ENCODE results near the gene MAP3K15. TPM values are rescaled to one million over a fixed set of nuclear protein-coding genes. Genes with fewer than 3 reads are reported as not detected.

MAP3K15 gene
- total RNA-seq, 1 donor from 2014 or later, result 0.49 TPM

DNA sequence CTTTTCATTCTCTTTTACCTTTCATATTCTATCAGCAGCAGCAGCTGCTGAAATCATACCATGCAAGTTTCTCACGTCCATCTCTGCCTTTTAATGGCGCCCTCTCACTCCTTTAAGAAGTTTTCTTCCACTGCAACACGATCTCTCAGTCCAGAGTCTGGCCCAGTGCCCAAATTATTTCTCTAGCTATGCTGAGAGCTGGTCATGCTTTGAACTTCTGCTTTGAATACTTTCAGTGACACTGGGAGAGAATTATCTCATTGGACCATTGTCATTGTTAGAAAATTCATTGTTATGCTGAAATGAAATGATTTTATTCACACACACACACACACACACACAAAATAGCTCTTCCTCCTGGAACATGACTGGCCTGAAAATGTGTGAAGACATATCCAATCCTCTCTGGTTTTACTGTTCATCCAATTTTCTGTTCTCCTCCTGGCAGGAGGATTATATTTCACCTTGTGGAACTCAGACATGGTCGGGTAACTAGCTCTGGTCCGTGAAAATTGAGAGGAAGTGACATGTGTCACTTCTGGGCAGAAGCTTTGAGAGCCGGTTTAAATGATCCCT lies 172.9 kb downstream of the MAP3K15 start:
- DNase-seq, result no peak

DNA sequence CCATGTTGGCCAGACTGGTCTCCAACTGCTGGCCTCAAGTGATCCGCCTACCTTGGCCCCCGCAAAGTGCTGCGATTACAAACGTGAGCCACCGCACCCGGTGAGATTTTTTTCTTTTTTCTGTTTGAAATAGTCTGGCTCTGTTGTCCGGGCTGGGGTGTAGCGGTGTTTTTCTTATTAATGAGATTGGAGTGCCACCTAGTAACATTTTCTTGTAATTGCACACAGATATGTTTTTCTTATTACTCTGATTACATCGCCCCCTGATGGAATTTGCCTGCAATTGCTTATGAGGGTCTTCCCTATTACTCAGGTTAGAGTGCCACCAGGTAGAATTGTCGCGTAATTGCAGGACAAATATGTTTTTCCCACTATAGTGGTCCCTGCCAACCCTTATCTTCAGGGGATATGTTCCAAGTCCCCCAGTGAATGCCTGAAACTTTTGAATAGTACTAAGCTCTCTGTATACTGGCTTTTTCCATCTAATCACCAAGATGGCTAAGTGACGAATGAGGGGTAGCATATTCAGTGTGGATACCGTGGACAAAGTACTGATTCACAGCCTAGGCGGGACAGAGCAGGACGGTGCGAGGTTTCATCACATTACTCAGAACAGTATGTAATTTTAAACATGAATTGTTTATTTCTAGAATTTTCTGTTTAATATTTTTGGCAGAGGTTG lies 180.2 kb downstream of the MAP3K15 start:
- DNase-seq, result no peak

GRCh38 chrX:19332983-19333382 lies 182.3 kb downstream of the MAP3K15 start:
- DNase-seq, result peak; percentile 26

GRCh38 chrX:19331831-19332230 lies 183.5 kb downstream of the MAP3K15 start:
- no peak for DNase-seq

DNA sequence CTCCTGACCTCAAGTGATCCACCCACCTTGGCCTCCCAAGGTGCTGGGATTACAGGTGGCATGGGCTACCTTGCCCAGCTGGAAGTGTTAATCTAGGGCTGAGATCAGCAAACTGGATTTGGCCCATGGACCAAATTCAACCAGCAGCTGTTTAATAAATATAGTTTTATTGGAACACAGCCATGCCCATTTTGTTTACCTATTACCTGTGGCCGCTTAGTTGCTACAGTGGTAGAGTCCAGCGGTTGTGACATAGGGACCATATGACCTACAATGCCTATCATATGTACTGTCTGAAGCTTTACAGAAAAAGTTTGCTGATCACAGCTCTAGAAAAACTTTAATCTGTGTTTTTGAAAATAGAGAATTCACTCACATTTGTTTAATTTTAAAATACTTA lies 188.7 kb downstream of the MAP3K15 start:
- no peak for DNase-seq

Small RNAs within 50 kb of the gene (small RNA-seq; reads per million reads assigned to genes)
- not detected for gene RF00019 (ENCODE audit: low replicate concordance)

Other genes with a start within 250 kb of the MAP3K15 start
- 92.4 TPM for gene PDHA1, start 171.6 kb downstream of the MAP3K15 start, total RNA-seq

Measured in skin of body (tissue), 3 donors.